ENCODE results near the gene PDPN. TPM values are rescaled to one million over a fixed set of nuclear protein-coding genes. Genes with fewer than 3 reads are reported as not detected.
"Not testable (repeated sequence)": the region's sequence is repeated elsewhere in the genome, so short reads cannot be mapped to it uniquely, and the experiment has no call there.

The PDPN gene
- total RNA-seq, 1 experiment from 2014 or later: not detected

GRCh38 chr1:13560541-13560940, 23.1 kb upstream of the PDPN start:
- no peaks in the 10 kb centered on the region for H3K36me3 ChIP-seq (ENCODE audit: control insufficient read depth in 1 of 2, insufficient read depth in 2 of 2, low read length in 2 of 2)
- no peak overlapping the region for H2AFZ ChIP-seq (ENCODE audit: low read depth, low read length, poor library complexity, severe bottlenecking)
- ChIA-PET POLR2A (no interaction called here), CTCF (no interaction called here), RAD21 (ENCODE audit: low non-redundant PET in 1 of 2, low total read pairs in 2 of 2, uncharacterized antibody in 2 of 2, unreplicated experiment in 2 of 2) (no interaction called here)
- H3K27me3 ChIP-seq (ENCODE audit: insufficient read depth, low read length): no peaks in the 10 kb centered on the region
- no peaks in the 10 kb centered on the region for H3K79me2 ChIP-seq (ENCODE audit: insufficient read depth, low read length)
- no peak for DNase-seq (ENCODE audit: low read depth, low spot score)
- H3K27ac ChIP-seq (ENCODE audit: low read depth, low read length): no peak overlapping the region
- no peak overlapping the region for H3K4me3 ChIP-seq (replicated peaks in 1 of 2; ENCODE audit: low read depth in 1 of 2, low read length in 2 of 2)
- H3K9ac ChIP-seq (ENCODE audit: low read length): no peak overlapping the region
- H3K4me1 ChIP-seq (ENCODE audit: control insufficient read depth in 1 of 2, insufficient read depth in 2 of 2, low read length in 2 of 2): no peaks in the 10 kb centered on the region
- no TSS peak for BruUV-seq (replicated peaks)
- TF ChIP-seq RAD21 (IDR thresholded peaks at IDR 0.05; ENCODE audit: low read depth) (no peak), CBX3 (IDR thresholded peaks at IDR 0.05; ENCODE audit: low read depth) (no peak)
- H3K9me3 ChIP-seq (ENCODE audit: control insufficient read depth in 1 of 2, insufficient read depth in 1 of 2, low read depth in 1 of 2, low read length in 2 of 2): no peaks in the 10 kb centered on the region
- no peak for ATAC-seq
- no peaks in the 10 kb centered on the region for H3K9me2 ChIP-seq (ENCODE audit: insufficient read depth)
- intact Hi-C loops (cut with micrococcal nuclease): no loop called here
- H4K20me1 ChIP-seq (ENCODE audit: insufficient read depth): no peaks in the 10 kb centered on the region
- no peak overlapping the region for H3K4me2 ChIP-seq (ENCODE audit: low read length)

GRCh38 chr1:13562981-13563380, 20.7 kb upstream of the PDPN start:
- intact Hi-C loops (cut with micrococcal nuclease); H3K4me3 ChIP-seq (replicated peaks in 1 of 2; ENCODE audit: low read depth in 1 of 2, low read length in 2 of 2); H3K27ac ChIP-seq (ENCODE audit: low read depth, low read length); DNase-seq (ENCODE audit: low read depth, low spot score); H3K4me2 ChIP-seq (ENCODE audit: low read length); H2AFZ ChIP-seq (ENCODE audit: low read depth, low read length, poor library complexity, severe bottlenecking); BruUV-seq (replicated peaks); H3K9me2 ChIP-seq (ENCODE audit: insufficient read depth); H4K20me1 ChIP-seq (ENCODE audit: insufficient read depth); H3K79me2 ChIP-seq (ENCODE audit: insufficient read depth, low read length); H3K9me3 ChIP-seq (ENCODE audit: control insufficient read depth in 1 of 2, insufficient read depth in 1 of 2, low read depth in 1 of 2, low read length in 2 of 2); POLR2A ChIA-PET; H3K27me3 ChIP-seq (ENCODE audit: insufficient read depth, low read length); H3K9ac ChIP-seq (ENCODE audit: low read length); ATAC-seq; RAD21 ChIA-PET (ENCODE audit: low non-redundant PET in 1 of 2, low total read pairs in 2 of 2, uncharacterized antibody in 2 of 2, unreplicated experiment in 2 of 2); CTCF ChIA-PET; H3K4me1 ChIP-seq (ENCODE audit: control insufficient read depth in 1 of 2, insufficient read depth in 2 of 2, low read length in 2 of 2); H3K36me3 ChIP-seq (ENCODE audit: control insufficient read depth in 1 of 2, insufficient read depth in 2 of 2, low read length in 2 of 2): not testable (repeated sequence)

GRCh38 chr1:13564073-13564472, 19.6 kb upstream of the PDPN start:
- Histone ChIP-seq H3K36me3 (ENCODE audit: control insufficient read depth in 1 of 2, insufficient read depth in 2 of 2, low read length in 2 of 2) (no peaks in the 10 kb centered on the region), H3K27me3 (ENCODE audit: insufficient read depth, low read length) (no peaks in the 10 kb centered on the region), H3K27ac (ENCODE audit: low read depth, low read length) (no peak overlapping the region), H2AFZ (ENCODE audit: low read depth, low read length, poor library complexity, severe bottlenecking) (no peak overlapping the region), H3K4me1 (ENCODE audit: control insufficient read depth in 1 of 2, insufficient read depth in 2 of 2, low read length in 2 of 2) (no peaks in the 10 kb centered on the region), H3K9me3 (ENCODE audit: control insufficient read depth in 1 of 2, insufficient read depth in 1 of 2, low read depth in 1 of 2, low read length in 2 of 2) (no peaks in the 10 kb centered on the region), H3K4me2 (ENCODE audit: low read length) (no peak overlapping the region), H3K9me2 (ENCODE audit: insufficient read depth) (no peaks in the 10 kb centered on the region), H4K20me1 (ENCODE audit: insufficient read depth) (no peaks in the 10 kb centered on the region), H3K4me3 (replicated peaks in 1 of 2; ENCODE audit: low read depth in 1 of 2, low read length in 2 of 2) (no peak overlapping the region), H3K79me2 (ENCODE audit: insufficient read depth, low read length) (no peaks in the 10 kb centered on the region), H3K9ac (ENCODE audit: low read length) (no peak overlapping the region)
- no peak for ATAC-seq
- POLR2A ChIA-PET: no interaction called here
- RAD21 ChIA-PET (ENCODE audit: low non-redundant PET in 1 of 2, low total read pairs in 2 of 2, uncharacterized antibody in 2 of 2, unreplicated experiment in 2 of 2): no interaction called here
- DNase-seq (ENCODE audit: low read depth, low spot score): no peak
- intact Hi-C loops (cut with micrococcal nuclease): no loop called here
- no peak for TF ChIP-seq POLR2A (IDR thresholded peaks at IDR 0.05; ENCODE audit: borderline replicate concordance, extremely low read depth, insufficient read depth, insufficient read length)
- CTCF ChIA-PET: no interaction called here
- no TSS peak for BruUV-seq (replicated peaks)

GRCh38 chr1:13570435-13570834, 13.2 kb upstream of the PDPN start:
- H3K9ac ChIP-seq (ENCODE audit: low read length); H3K36me3 ChIP-seq (ENCODE audit: control insufficient read depth in 1 of 2, insufficient read depth in 2 of 2, low read length in 2 of 2); H3K27me3 ChIP-seq (ENCODE audit: insufficient read depth, low read length); H3K9me3 ChIP-seq (ENCODE audit: control insufficient read depth in 1 of 2, insufficient read depth in 1 of 2, low read depth in 1 of 2, low read length in 2 of 2); POLR2A ChIA-PET; BruUV-seq (replicated peaks); H3K4me2 ChIP-seq (ENCODE audit: low read length); H2AFZ ChIP-seq (ENCODE audit: low read depth, low read length, poor library complexity, severe bottlenecking); intact Hi-C loops (cut with micrococcal nuclease); ATAC-seq; H3K27ac ChIP-seq (ENCODE audit: low read depth, low read length); H4K20me1 ChIP-seq (ENCODE audit: insufficient read depth); CTCF ChIA-PET; H3K79me2 ChIP-seq (ENCODE audit: insufficient read depth, low read length); H3K4me3 ChIP-seq (replicated peaks in 1 of 2; ENCODE audit: low read depth in 1 of 2, low read length in 2 of 2); DNase-seq (ENCODE audit: low read depth, low spot score); H3K4me1 ChIP-seq (ENCODE audit: control insufficient read depth in 1 of 2, insufficient read depth in 2 of 2, low read length in 2 of 2); RAD21 ChIA-PET (ENCODE audit: low non-redundant PET in 1 of 2, low total read pairs in 2 of 2, uncharacterized antibody in 2 of 2, unreplicated experiment in 2 of 2); H3K9me2 ChIP-seq (ENCODE audit: insufficient read depth): not testable (repeated sequence)

All from HCT116 (cell line).